GM12878 (cell line): ENCODE measurements around the gene TMEM89.

Experiments used
- BRCA1 ChIP-seq: IDR thresholded peaks from 2 replicates; pipeline ENCODE4 v1.6.1; 2011; ENCODE audit warnings: low read depth, low read length, improper control_type of control experiment
- CEBPB ChIP-seq, 2 experiments: fragments of 150-350 bp in 1 of 2; IDR thresholded peaks; 2 replicates each; pipeline ENCODE4 v1.6.1; 2012 to 2014; ENCODE audit warnings: low read depth in 2 of 2, low read length in 2 of 2, borderline replicate concordance in 1 of 2, inconsistent platforms in 1 of 2
- CTCF ChIP-seq, 3 experiments: IDR thresholded peaks in 2 of 3; conservative IDR thresholded peaks in 1 of 3; 2 replicates each; pipeline ENCODE4 v1.5.1; 2011; ENCODE audit warnings: low read depth in 3 of 3, low read length in 3 of 3, mild to moderate bottlenecking in 3 of 3, control low read depth in 2 of 3, moderate library complexity in 2 of 3, inconsistent platforms in 1 of 3, mixed read lengths in 1 of 3; ENCODE audit not compliant: control insufficient read depth in 2 of 3, insufficient read depth in 1 of 3; ENCODE audit errors: extremely low read depth in 1 of 3
- EZH2 ChIP-seq: IDR thresholded peaks from 2 replicates; pipeline ENCODE4 v1.6.1; 2012; ENCODE audit warnings: low read depth, mild to moderate bottlenecking, control low read depth, inconsistent platforms, low read length, borderline replicate concordance; ENCODE audit not compliant: control insufficient read depth
- JUND ChIP-seq: IDR thresholded peaks from 2 replicates; pipeline ENCODE4 v1.6.1; 2012; ENCODE audit warnings: low read depth, mild to moderate bottlenecking, low read length, improper control_type of control experiment, moderate library complexity
- RAD21 ChIP-seq: IDR thresholded peaks from 2 replicates; pipeline ENCODE4 v1.6.1; 2011; ENCODE audit warnings: mild to moderate bottlenecking, low read depth, low read length, moderate library complexity; ENCODE audit not compliant: insufficient read depth
- RELA ChIP-seq: fragments of 450-650 bp; IDR thresholded peaks from 2 replicates; pipeline ENCODE4 v1.8.0; 2014; ENCODE audit warnings: borderline replicate concordance; ENCODE audit not compliant: partially characterized antibody
- SRF ChIP-seq, 2 experiments: IDR thresholded peaks; 2 replicates each; pipeline ENCODE4 v1.6.1; 2011; ENCODE audit warnings: low read depth in 2 of 2, low read length in 2 of 2, mild to moderate bottlenecking in 1 of 2, moderate library complexity in 1 of 2
- ZNF274 ChIP-seq: IDR thresholded peaks from one replicate; pipeline ENCODE4 v1.8.0; 2011; ENCODE audit not compliant: insufficient read length, insufficient read depth

- no peak for TF ChIP-seq ZNF274
- no peak for TF ChIP-seq JUND
- no peak for TF ChIP-seq CTCF (IDR thresholded peaks at IDR 0.05 in 2 of 3, conservative IDR thresholded peaks at IDR 0.05 in 1 of 3; ENCODE audit: control insufficient read depth in 2 of 3, extremely low read depth in 1 of 3, insufficient read depth in 1 of 3, low read depth in 3 of 3, low read length in 3 of 3)
- no peak for TF ChIP-seq CEBPB (IDR thresholded peaks at IDR 0.05; ENCODE audit: borderline replicate concordance in 1 of 2, low read depth in 2 of 2, low read length in 2 of 2)
- TF ChIP-seq RELA, result no peak
- no peak for TF ChIP-seq BRCA1
- no peak for TF ChIP-seq RAD21
- no peak for TF ChIP-seq SRF (IDR thresholded peaks at IDR 0.05; ENCODE audit: low read depth in 2 of 2, low read length in 2 of 2)
- no peak for TF ChIP-seq EZH2
Measured at GRCh38 chr3:48624767-48625166, 3.2 kb upstream of the TMEM89 start.
